ENCODE results near the gene SSU72.
"Not testable (repeated sequence)": the region's sequence is repeated elsewhere in the genome, so short reads cannot be mapped to it uniquely, and the experiment has no call there.

The SSU72 gene

GRCh38 chr1:1508775-1509464 lies 65.7 kb downstream of the SSU72 start:
- not testable (repeated sequence) for DNase-seq (ENCODE audit: low read depth in 2 of 2)

GRCh38 chr1:1507305-1507704 lies 67.4 kb downstream of the SSU72 start:
- DNase-seq (ENCODE audit: low read depth in 2 of 2): no peak

- not testable (repeated sequence) for DNase-seq (ENCODE audit: low read depth in 2 of 2)
These were observed 68.9 kb downstream of the SSU72 start for GRCh38 chr1:1505801-1506200.

GRCh38 chr1:1505366-1505798 lies 69.3 kb downstream of the SSU72 start:
- not testable (repeated sequence) for DNase-seq (ENCODE audit: low read depth in 2 of 2)

GRCh38 chr1:1504777-1505365 lies 69.8 kb downstream of the SSU72 start:
- peak; percentile 34 to 45 for DNase-seq (ENCODE audit: low read depth in 2 of 2)

- not testable (repeated sequence) for DNase-seq (ENCODE audit: low read depth in 2 of 2)
These were observed 79.1 kb downstream of the SSU72 start for GRCh38 chr1:1495461-1495975.

- DNase-seq (ENCODE audit: low read depth in 2 of 2): not testable (repeated sequence)
These were observed 80.4 kb downstream of the SSU72 start for GRCh38 chr1:1494311-1494710.
